ENCODE results near the gene OR51V1.

OR51V1 gene

DNA sequence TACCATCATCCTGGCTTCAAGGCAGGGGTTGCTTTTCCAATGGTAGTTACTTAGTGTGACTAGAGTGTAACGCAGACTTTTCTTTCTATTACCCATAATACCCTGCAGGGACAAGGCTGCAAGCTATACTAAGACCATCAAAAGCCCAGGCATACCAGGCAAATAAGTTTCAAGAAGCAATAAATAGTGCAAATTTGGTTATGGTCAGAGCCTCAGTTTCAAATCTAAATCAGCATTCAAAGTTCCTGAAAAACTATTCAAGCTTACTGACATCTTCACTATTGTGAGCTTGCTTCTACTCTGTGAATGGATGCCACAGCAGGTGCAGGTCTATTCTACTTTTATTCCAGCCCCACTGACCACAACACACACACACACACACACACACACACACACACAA is 28.9 kb upstream of the OR51V1 start:
- H3K9ac ChIP-seq (ENCODE audit: low read depth, low read length), result no peak overlapping the region
- no peaks in the 10 kb centered on the region for H3K4me1 ChIP-seq (ENCODE audit: control insufficient read depth, insufficient read depth, low read length)
- no peak overlapping the region for H3K4me3 ChIP-seq (ENCODE audit: low read depth, low read length)
- H3K36me3 ChIP-seq (ENCODE audit: control insufficient read depth, insufficient read depth, low read length), result no peaks in the 10 kb centered on the region
- no peaks in the 10 kb centered on the region for H3K9me3 ChIP-seq (ENCODE audit: control insufficient read depth, insufficient read depth, low read length)
- H3K27me3 ChIP-seq (ENCODE audit: control insufficient read depth, insufficient read depth, low read length), result no peaks in the 10 kb centered on the region

GRCh38 chr11:5228124-5228523 is 27.6 kb upstream of the OR51V1 start:
- H3K9me3 ChIP-seq (ENCODE audit: control insufficient read depth, insufficient read depth, low read length), result no peaks in the 10 kb centered on the region
- H3K4me3 ChIP-seq (ENCODE audit: low read depth, low read length), result no peak overlapping the region
- H3K27me3 ChIP-seq (ENCODE audit: control insufficient read depth, insufficient read depth, low read length), result no peaks in the 10 kb centered on the region
- H3K36me3 ChIP-seq (ENCODE audit: control insufficient read depth, insufficient read depth, low read length), result no peaks in the 10 kb centered on the region
- no peaks in the 10 kb centered on the region for H3K4me1 ChIP-seq (ENCODE audit: control insufficient read depth, insufficient read depth, low read length)
- no peak overlapping the region for H3K9ac ChIP-seq (ENCODE audit: low read depth, low read length)

GRCh38 chr11:5227681-5228080 is 27.2 kb upstream of the OR51V1 start:
- Histone ChIP-seq H3K4me1 (ENCODE audit: control insufficient read depth, insufficient read depth, low read length) (no peaks in the 10 kb centered on the region), H3K36me3 (ENCODE audit: control insufficient read depth, insufficient read depth, low read length) (no peaks in the 10 kb centered on the region), H3K9me3 (ENCODE audit: control insufficient read depth, insufficient read depth, low read length) (no peaks in the 10 kb centered on the region), H3K4me3 (ENCODE audit: low read depth, low read length) (no peak overlapping the region), H3K9ac (ENCODE audit: low read depth, low read length) (no peak overlapping the region), H3K27me3 (ENCODE audit: control insufficient read depth, insufficient read depth, low read length) (no peaks in the 10 kb centered on the region)

- no peaks in the 10 kb centered on the region for H3K4me1 ChIP-seq (ENCODE audit: control insufficient read depth, insufficient read depth, low read length)
- no peak within 1 kb of the TSS for H3K4me3 ChIP-seq (ENCODE audit: low read depth, low read length)
- H3K9ac ChIP-seq (ENCODE audit: low read depth, low read length), result no peak within 1 kb of the TSS
Measured at GRCh38 chr11:5226732-5227310, 26.3 kb upstream of the OR51V1 start, which contains the start of gene HBB. TSS of gene HBB (minus strand) at chr11:5227071. CDS start at chr11:5227021, 50 bp downstream.

DNA sequence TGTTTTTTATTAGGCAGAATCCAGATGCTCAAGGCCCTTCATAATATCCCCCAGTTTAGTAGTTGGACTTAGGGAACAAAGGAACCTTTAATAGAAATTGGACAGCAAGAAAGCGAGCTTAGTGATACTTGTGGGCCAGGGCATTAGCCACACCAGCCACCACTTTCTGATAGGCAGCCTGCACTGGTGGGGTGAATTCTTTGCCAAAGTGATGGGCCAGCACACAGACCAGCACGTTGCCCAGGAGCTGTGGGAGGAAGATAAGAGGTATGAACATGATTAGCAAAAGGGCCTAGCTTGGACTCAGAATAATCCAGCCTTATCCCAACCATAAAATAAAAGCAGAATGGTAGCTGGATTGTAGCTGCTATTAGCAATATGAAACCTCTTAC is 25.0 kb upstream of the OR51V1 start:
- H3K4me1 ChIP-seq (ENCODE audit: control insufficient read depth, insufficient read depth, low read length), result no peaks in the 10 kb centered on the region
- H3K27me3 ChIP-seq (ENCODE audit: control insufficient read depth, insufficient read depth, low read length), result no peaks in the 10 kb centered on the region
- no peaks in the 10 kb centered on the region for H3K36me3 ChIP-seq (ENCODE audit: control insufficient read depth, insufficient read depth, low read length)
- H3K9me3 ChIP-seq (ENCODE audit: control insufficient read depth, insufficient read depth, low read length), result no peaks in the 10 kb centered on the region
- H3K4me3 ChIP-seq (ENCODE audit: low read depth, low read length), result no peak overlapping the region
- H3K9ac ChIP-seq (ENCODE audit: low read depth, low read length), result no peak overlapping the region

More at GRCh38 chr11:5226732-5227310, 26.3 kb upstream of the OR51V1 start, which contains the start of gene HBB:
- Histone ChIP-seq H3K9me3 (ENCODE audit: control insufficient read depth, insufficient read depth, low read length) (no peaks in the 10 kb centered on the region), H3K27me3 (ENCODE audit: control insufficient read depth, insufficient read depth, low read length) (no peaks in the 10 kb centered on the region), H3K36me3 (ENCODE audit: control insufficient read depth, insufficient read depth, low read length) (no peaks in the 10 kb centered on the region)

- no peaks in the 10 kb centered on the region for H3K9me3 ChIP-seq (ENCODE audit: control insufficient read depth, insufficient read depth, low read length)
- H3K36me3 ChIP-seq (ENCODE audit: control insufficient read depth, insufficient read depth, low read length), result no peaks in the 10 kb centered on the region
- no peaks in the 10 kb centered on the region for H3K4me1 ChIP-seq (ENCODE audit: control insufficient read depth, insufficient read depth, low read length)
- H3K4me3 ChIP-seq (ENCODE audit: low read depth, low read length), result no peak overlapping the region
- no peaks in the 10 kb centered on the region for H3K27me3 ChIP-seq (ENCODE audit: control insufficient read depth, insufficient read depth, low read length)
- no peak overlapping the region for H3K9ac ChIP-seq (ENCODE audit: low read depth, low read length)
Measured at GRCh38 chr11:5224538-5225479, 24.3 kb upstream of the OR51V1 start.

DNA sequence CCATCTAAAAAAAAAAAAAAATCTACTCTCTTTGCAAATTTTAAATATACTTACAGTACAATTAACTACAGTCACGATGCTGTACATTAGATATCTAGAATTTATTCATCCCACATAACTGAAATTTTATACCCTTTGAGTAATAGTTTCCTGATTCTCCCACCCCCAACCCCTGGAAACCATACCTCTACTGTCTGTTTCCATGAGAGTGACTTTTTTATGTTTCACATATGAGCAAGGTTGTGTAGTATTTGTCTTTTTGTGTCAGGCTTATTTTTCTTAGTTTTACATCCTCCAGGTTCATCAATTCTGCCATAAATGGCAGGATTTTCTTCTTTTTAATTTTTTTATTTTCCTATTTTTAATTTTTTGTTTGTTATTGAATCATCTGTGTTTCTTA is 23.2 kb upstream of the OR51V1 start:
- H3K9ac ChIP-seq (ENCODE audit: low read depth, low read length), result no peak overlapping the region
- H3K9me3 ChIP-seq (ENCODE audit: control insufficient read depth, insufficient read depth, low read length), result no peaks in the 10 kb centered on the region
- no peaks in the 10 kb centered on the region for H3K4me1 ChIP-seq (ENCODE audit: control insufficient read depth, insufficient read depth, low read length)
- H3K36me3 ChIP-seq (ENCODE audit: control insufficient read depth, insufficient read depth, low read length), result no peaks in the 10 kb centered on the region
- H3K27me3 ChIP-seq (ENCODE audit: control insufficient read depth, insufficient read depth, low read length), result no peaks in the 10 kb centered on the region
- H3K4me3 ChIP-seq (ENCODE audit: low read depth, low read length), result no peak overlapping the region

- no peaks in the 10 kb centered on the region for H3K9me3 ChIP-seq (ENCODE audit: control insufficient read depth, insufficient read depth, low read length)
- H3K4me1 ChIP-seq (ENCODE audit: control insufficient read depth, insufficient read depth, low read length), result no peaks in the 10 kb centered on the region
- H3K4me3 ChIP-seq (ENCODE audit: low read depth, low read length), result no peak overlapping the region
- no peaks in the 10 kb centered on the region for H3K27me3 ChIP-seq (ENCODE audit: control insufficient read depth, insufficient read depth, low read length)
- no peak overlapping the region for H3K9ac ChIP-seq (ENCODE audit: low read depth, low read length)
- no peaks in the 10 kb centered on the region for H3K36me3 ChIP-seq (ENCODE audit: control insufficient read depth, insufficient read depth, low read length)
Measured at GRCh38 chr11:5223146-5223545, 22.7 kb upstream of the OR51V1 start.

DNA sequence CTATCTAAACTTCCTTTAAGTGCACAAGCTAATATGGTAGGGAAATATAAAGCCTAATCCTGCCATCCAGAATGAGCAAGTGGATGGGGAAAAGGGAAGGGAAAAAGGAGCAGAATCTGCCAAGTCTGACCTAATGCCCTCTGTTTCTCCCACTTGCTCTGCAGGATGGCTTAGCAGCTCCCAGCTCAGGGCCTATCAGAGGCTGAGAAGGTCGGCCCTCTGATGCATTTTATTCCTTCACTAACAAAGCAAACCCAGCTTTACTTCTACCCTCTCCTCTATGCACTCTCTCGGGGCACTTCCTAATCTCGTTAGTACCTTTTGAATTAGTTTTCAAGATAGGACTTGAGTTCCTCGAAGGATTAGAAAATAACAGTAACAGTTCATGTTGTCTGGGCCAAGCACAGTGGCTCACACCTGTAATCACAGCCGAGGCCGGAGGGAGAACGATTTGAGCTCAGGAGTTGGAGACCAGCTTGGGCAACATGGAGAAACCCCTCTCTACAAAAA is 9.9 kb upstream of the OR51V1 start:
- Histone ChIP-seq H3K9me3 (ENCODE audit: control insufficient read depth, insufficient read depth, low read length) (no peaks in the 10 kb centered on the region), H3K4me1 (ENCODE audit: control insufficient read depth, insufficient read depth, low read length) (no peaks in the 10 kb centered on the region), H3K36me3 (ENCODE audit: control insufficient read depth, insufficient read depth, low read length) (no peaks in the 10 kb centered on the region), H3K4me3 (ENCODE audit: low read depth, low read length) (no peak overlapping the region), H3K27me3 (ENCODE audit: control insufficient read depth, insufficient read depth, low read length) (no peaks in the 10 kb centered on the region), H3K9ac (ENCODE audit: low read depth, low read length) (no peak overlapping the region)

DNA sequence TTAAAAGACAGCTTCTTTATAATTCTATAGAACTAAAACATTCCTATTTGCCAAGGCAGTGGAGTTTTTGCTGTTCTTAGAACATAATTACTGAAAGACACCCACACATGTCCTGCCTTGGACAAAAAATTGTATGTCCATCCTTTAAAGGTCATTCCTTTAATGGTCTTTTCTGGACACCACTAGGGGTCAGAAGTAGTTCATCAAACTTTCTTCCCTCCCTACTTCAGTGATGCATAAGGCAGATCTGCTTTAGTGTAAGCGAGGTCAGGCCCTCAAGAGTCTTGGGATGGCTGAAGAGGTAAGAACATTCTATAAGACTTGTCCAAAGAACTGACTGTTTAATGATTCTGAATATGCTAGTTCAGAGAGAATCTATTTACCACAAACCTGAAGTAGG is 4.3 kb upstream of the OR51V1 start:
- Histone ChIP-seq H3K9me3 (ENCODE audit: control insufficient read depth, insufficient read depth, low read length) (no peaks in the 10 kb centered on the region), H3K4me3 (ENCODE audit: low read depth, low read length) (no peak overlapping the region), H3K36me3 (ENCODE audit: control insufficient read depth, insufficient read depth, low read length) (no peaks in the 10 kb centered on the region), H3K27me3 (ENCODE audit: control insufficient read depth, insufficient read depth, low read length) (no peaks in the 10 kb centered on the region), H3K4me1 (ENCODE audit: control insufficient read depth, insufficient read depth, low read length) (no peaks in the 10 kb centered on the region), H3K9ac (ENCODE audit: low read depth, low read length) (no peak overlapping the region)

DNA sequence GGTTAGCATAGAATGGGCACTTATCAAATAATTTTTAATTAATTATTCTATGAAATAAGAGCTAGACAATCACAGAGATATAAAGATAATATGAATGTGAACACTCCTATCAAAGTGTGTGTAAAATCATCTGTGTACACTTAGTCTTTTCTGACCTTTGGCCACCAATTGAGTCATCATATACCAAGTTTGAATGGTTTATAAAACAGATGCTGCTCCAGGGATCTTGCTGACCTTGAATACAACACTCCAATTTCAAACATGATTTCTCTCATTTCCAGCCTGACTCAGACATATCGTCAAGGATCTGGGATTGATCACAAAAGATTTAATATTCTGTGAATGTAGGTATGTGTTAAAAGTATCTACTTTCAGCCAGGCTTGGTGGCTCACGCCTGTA is 2.9 kb upstream of the OR51V1 start:
- no peaks in the 10 kb centered on the region for H3K27me3 ChIP-seq (ENCODE audit: control insufficient read depth, insufficient read depth, low read length)
- H3K9me3 ChIP-seq (ENCODE audit: control insufficient read depth, insufficient read depth, low read length), result no peaks in the 10 kb centered on the region
- H3K36me3 ChIP-seq (ENCODE audit: control insufficient read depth, insufficient read depth, low read length), result no peaks in the 10 kb centered on the region
- H3K4me1 ChIP-seq (ENCODE audit: control insufficient read depth, insufficient read depth, low read length), result no peaks in the 10 kb centered on the region
- no peak overlapping the region for H3K9ac ChIP-seq (ENCODE audit: low read depth, low read length)
- H3K4me3 ChIP-seq (ENCODE audit: low read depth, low read length), result no peak overlapping the region

GRCh38 chr11:5198285-5198684 is 2.2 kb downstream of the OR51V1 start:
- no peaks in the 10 kb centered on the region for H3K4me1 ChIP-seq (ENCODE audit: control insufficient read depth, insufficient read depth, low read length)
- H3K27me3 ChIP-seq (ENCODE audit: control insufficient read depth, insufficient read depth, low read length), result no peaks in the 10 kb centered on the region
- H3K9me3 ChIP-seq (ENCODE audit: control insufficient read depth, insufficient read depth, low read length), result no peaks in the 10 kb centered on the region
- no peaks in the 10 kb centered on the region for H3K36me3 ChIP-seq (ENCODE audit: control insufficient read depth, insufficient read depth, low read length)
- H3K4me3 ChIP-seq (ENCODE audit: low read depth, low read length), result no peak overlapping the region
- H3K9ac ChIP-seq (ENCODE audit: low read depth, low read length), result no peak overlapping the region

Measured in iPS-15b (cell line).